HepG2 (cell line): ENCODE results near the gene PSMD5. TPM values are rescaled to one million over a fixed set of nuclear protein-coding genes. Genes with fewer than 3 reads are reported as not detected.

Experiments
- AKNA ChIP-seq: sonication (generic); formaldehyde crosslinking; IDR thresholded peaks from 2 replicates; pipeline ENCODE4 v1.4.0; 2020; ENCODE audit warnings: missing genetic modification reagents, borderline replicate concordance
- CBX2 ChIP-seq, 2 experiments: fragments of 200-600 bp in 1 of 2; sonication (generic); formaldehyde crosslinking in 1 of 2; IDR thresholded peaks; 2 replicates each; pipeline versions ENCODE4 v1.7.0 to v1.8.1; 2018 to 2022; ENCODE audit warnings: low read depth in 2 of 2, low read length in 1 of 2, mild to moderate bottlenecking in 1 of 2, missing genetic modification reagents in 1 of 2
- ETV5 ChIP-seq: IDR thresholded peaks from 2 replicates; pipeline ENCODE4 v1.6.1; 2018; ENCODE audit warnings: missing biosample characterization, missing genetic modification reagents, inconsistent platforms, borderline replicate concordance
- FIP1L1 ChIP-seq: fragments of 200-400 bp; formaldehyde crosslinking; IDR thresholded peaks from 2 replicates; pipeline ENCODE4 v1.6.1; 2018; ENCODE audit warnings: low read depth, mild to moderate bottlenecking, low read length, moderate library complexity, borderline replicate concordance; ENCODE audit not compliant: insufficient read depth
- FOXM1 ChIP-seq: sonication (generic); formaldehyde crosslinking; IDR thresholded peaks from 2 replicates; pipeline ENCODE4 v1.5.0; 2020; ENCODE audit warnings: missing genetic modification reagents
- HDAC1 ChIP-seq: sonication (generic); formaldehyde crosslinking; IDR thresholded peaks from 2 replicates; pipeline ENCODE4 v1.5.1; 2020; ENCODE audit warnings: mild to moderate bottlenecking, missing genetic modification reagents
- HINFP ChIP-seq: sonication (generic); formaldehyde crosslinking; IDR thresholded peaks from 2 replicates; pipeline ENCODE4 v1.4.0; 2020; ENCODE audit warnings: low read depth, mild to moderate bottlenecking, missing genetic modification reagents
- HOMEZ ChIP-seq: IDR thresholded peaks from 2 replicates; pipeline ENCODE4 v1.6.1; 2016; ENCODE audit warnings: low read depth
- NFRKB ChIP-seq: fragments of 450-650 bp; IDR thresholded peaks from 2 replicates; pipeline ENCODE4 v1.6.1; 2017
- NR2F6 ChIP-seq, 2 experiments: IDR thresholded peaks; 2 replicates each; pipeline ENCODE4 v1.6.1; 2016; ENCODE audit warnings: antibody characterized with exemption in 1 of 2, mild to moderate bottlenecking in 1 of 2
- RNF219 ChIP-seq: sonication (generic); formaldehyde crosslinking; IDR thresholded peaks from 2 replicates; pipeline ENCODE4 v1.5.0; 2020; ENCODE audit warnings: mild to moderate bottlenecking, missing genetic modification reagents
- STAG1 ChIP-seq: sonication (generic); formaldehyde crosslinking; IDR thresholded peaks from 2 replicates; pipeline ENCODE4 v1.4.0; 2020; ENCODE audit warnings: missing genetic modification reagents
- ZBTB38 ChIP-seq: sonication (generic); formaldehyde crosslinking; IDR thresholded peaks from 2 replicates; pipeline ENCODE4 v1.5.1; 2020; ENCODE audit warnings: mild to moderate bottlenecking, missing genetic modification reagents
- ZGPAT ChIP-seq: IDR thresholded peaks from 2 replicates; pipeline ENCODE4 v1.6.1; 2016; ENCODE audit warnings: mild to moderate bottlenecking
- ZNF788 ChIP-seq: sonication (generic); formaldehyde crosslinking; IDR thresholded peaks from 2 replicates; pipeline ENCODE4 v1.5.0; 2020; ENCODE audit warnings: mild to moderate bottlenecking, missing genetic modification reagents, borderline replicate concordance
- polyA plus RNA-seq, 8 experiments: library from polyadenylated mRNA; depleted of rRNA in 3 of 8; stranded (reverse) in 7 of 8; unstranded in 1 of 8; fragments of >200 nt; fragmentation: Illumina TruSeq in 4 of 8; extraction: Trizol in 4 of 8; gene quantifications; 2 replicates each; pipeline versions ENCODE4 v1.2.1 to v1.2.3, GENCODE V29; 2011 to 2016; ENCODE audit warnings: low read depth in 4 of 8, missing spikeins in 1 of 8, mixed read lengths in 1 of 8; ENCODE audit not compliant: insufficient read depth in 1 of 8
- total RNA-seq, 5 experiments: library from RNA; depleted of rRNA; stranded (reverse); fragments of >200 nt; fragmentation: Illumina TruSeq; extraction: Trizol; gene quantifications; 2 replicates each; pipeline ENCODE4 v1.2.3, GENCODE V29; 2016; ENCODE audit warnings: low read depth in 1 of 5

The PSMD5 gene
- total and polyA plus RNA-seq, 2 of the 13 experiments (the other 11 are each of a cell fraction or from before 2014, with no cell fraction given), result 12.7 to 18.1 TPM

- TF ChIP-seq AKNA (CRISPR knock-in tag), result 0 out of 2 replicates have a peak, but pooled peaks have one; percentile 27
- no peak for TF ChIP-seq RNF219 (CRISPR knock-in tag)
- 0 out of 2 replicates have a peak, but pooled peaks have one; percentile 21 for TF ChIP-seq HINFP (CRISPR knock-in tag)
- 0 out of 2 replicates have a peak, but pooled peaks have one; percentile 13 for TF ChIP-seq STAG1 (CRISPR knock-in tag)
- 0 out of 2 replicates have a peak, but pooled peaks have one; percentile 24 for TF ChIP-seq ETV5 (CRISPR knock-in tag)
- no peak for TF ChIP-seq NR2F6 (IDR thresholded peaks at IDR 0.05)
- TF ChIP-seq NR2F6 (CRISPR knock-in tag; IDR thresholded peaks at IDR 0.05), result 0 out of 2 replicates have a peak, but pooled peaks have one; percentile 23
- no peak; the same call in 1 of the 2 replicates for TF ChIP-seq FIP1L1
- peak; percentile 77 for TF ChIP-seq ZGPAT (CRISPR knock-in tag)
- TF ChIP-seq HOMEZ (CRISPR knock-in tag), result peak; percentile 70
- TF ChIP-seq FOXM1 (CRISPR knock-in tag), result no peak
- TF ChIP-seq ZBTB38 (CRISPR knock-in tag), result peak; percentile 78
- peak; percentile 50; the same call in 1 of the 2 replicates for TF ChIP-seq NFRKB
- TF ChIP-seq ZNF788, result peak; percentile 88; the same call in 1 of the 2 replicates
- no peak for TF ChIP-seq CBX2 (IDR thresholded peaks at IDR 0.05; ENCODE audit: low read depth, low read length)
- no peak for TF ChIP-seq CBX2 (CRISPR knock-in tag; IDR thresholded peaks at IDR 0.05; ENCODE audit: low read depth)
- peak; percentile 69; the same call in 1 of the 2 replicates for TF ChIP-seq HDAC1 (CRISPR knock-in tag)
Observed at GRCh38 chr9:120842685-120843485, at the start of gene PSMD5 (continued).
